Activated CD4-positive, alpha-beta T cell treated with anti-CD3 and anti-CD28 coated beads, Interleukin-2, amount 10 ng/mL, durations not matched to agents 7 days and 5 days (primary cell): ENCODE measurements around the gene ORM1. TPM values are rescaled to one million over a fixed set of nuclear protein-coding genes. Genes with fewer than 3 reads are reported as not detected.

ENCODE experiments used
- CTCF ChIA-PET: fragments of 350-600 bp; sonication (Branson Sonifier 250); formaldehyde crosslinking; loops from one replicate; lab custom pipeline; 2021; ENCODE audit warnings: antibody characterized with exemption; lab: Charles Lee
- POLR2A ChIA-PET: fragments of 350-600 bp; sonication (Branson Sonifier 250); formaldehyde crosslinking; loops from one replicate; lab custom pipeline; 2021; ENCODE audit warnings: antibody characterized with exemption; lab: Charles Lee
- DNase-seq: peaks from one replicate; pipeline ENCODE4 v3.0.0-alpha.2; 2020
- H3K27ac Mint-ChIP-seq: one replicate; pipeline ENCODE4 v1.8.0; 2021; ENCODE audit warnings: mild to moderate bottlenecking, moderate library complexity, mixed read lengths
- H3K27me3 Mint-ChIP-seq: one replicate; pipeline ENCODE4 v1.8.0; 2021; ENCODE audit warnings: mixed read lengths
- H3K36me3 Mint-ChIP-seq: one replicate; pipeline ENCODE4 v1.8.0; 2021; ENCODE audit warnings: low read depth, mixed read lengths
- H3K4me1 Mint-ChIP-seq: one replicate; pipeline ENCODE4 v1.8.0; 2021; ENCODE audit warnings: mixed read lengths
- H3K4me3 Mint-ChIP-seq: one replicate; pipeline ENCODE4 v1.8.0; 2021; ENCODE audit warnings: mild to moderate bottlenecking, moderate library complexity, mixed read lengths
- H3K9me3 Mint-ChIP-seq: one replicate; pipeline ENCODE4 v1.8.0; 2021; ENCODE audit warnings: mixed read lengths
- total RNA-seq, 2 experiments: library from RNA; stranded (reverse); gene quantifications; one replicate each; pipeline ENCODE4 v1.2.3, GENCODE V29; 2021

ORM1 gene
- total RNA-seq, 2 experiments from 2014 or later: not detected

DNA sequence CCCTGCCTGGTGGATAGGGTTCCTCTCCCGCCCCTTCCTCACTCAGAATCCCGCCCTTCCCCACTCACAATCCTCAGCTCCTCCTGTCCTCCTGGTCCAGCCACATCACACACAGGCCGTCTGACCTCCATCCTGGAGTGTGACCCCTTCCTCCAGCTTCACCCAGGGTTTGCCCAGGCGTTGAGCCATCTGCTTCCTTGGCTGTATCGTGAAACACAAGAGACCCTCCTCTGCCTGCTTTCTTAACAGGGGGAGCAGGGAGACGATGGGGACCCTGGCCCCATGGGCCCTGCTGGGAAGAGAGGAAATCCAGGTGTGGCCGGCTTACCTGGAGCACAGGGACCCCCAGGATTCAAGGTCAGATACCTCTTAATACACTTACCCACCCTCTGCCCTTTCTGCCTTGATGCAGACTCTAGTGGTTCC, 32.3 kb upstream of the ORM1 start:
- H3K27ac Mint-ChIP-seq: peak overlapping the region; percentile 57
- H3K27me3 Mint-ChIP-seq: no peaks in the 10 kb centered on the region
- H3K4me1 Mint-ChIP-seq: peaks cover 4% of the 10 kb centered on the region
- ChIA-PET CTCF (interaction anchor here (0.7 to 1.9 kb wide), 18 partner anchors 17 to 338 kb away, joined by 3 to 18 read pairs (median 3); no protein-coding TSS in a partner anchor), POLR2A (no interaction called here)
- peaks cover 11% of the 10 kb centered on the region for H3K9me3 Mint-ChIP-seq
- no peaks in the 10 kb centered on the region for H3K36me3 Mint-ChIP-seq
- no peak for DNase-seq
- no peak overlapping the region for H3K4me3 Mint-ChIP-seq

DNA sequence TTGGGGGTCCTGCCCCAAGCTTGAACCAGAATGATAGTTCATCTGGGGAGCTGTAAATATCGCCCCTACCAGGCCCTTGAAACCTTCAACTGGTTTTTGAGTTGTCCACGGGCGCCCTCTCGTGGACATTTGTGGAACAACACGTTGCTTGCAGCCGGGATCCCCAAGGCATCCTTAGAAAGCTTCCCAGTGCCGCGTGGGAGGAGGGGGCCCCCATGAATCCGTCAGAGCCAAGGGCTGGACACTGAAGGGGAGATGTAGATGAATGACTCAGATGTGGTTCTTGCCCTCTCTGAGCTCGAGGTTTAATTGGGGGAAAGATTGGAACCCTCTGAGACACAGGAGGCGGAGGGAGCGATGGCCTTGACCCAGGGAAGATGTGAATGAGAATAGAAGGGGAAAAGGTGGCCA, 31.8 kb upstream of the ORM1 start:
- peak overlapping the region; percentile 57 for H3K27ac Mint-ChIP-seq
- peak; percentile 71 for DNase-seq
- H3K27me3 Mint-ChIP-seq: no peaks in the 10 kb centered on the region
- ChIA-PET CTCF (interaction anchor here (0.7 to 1.9 kb wide), 17 partner anchors 18 to 337 kb away, joined by 3 to 18 read pairs (median 3); no protein-coding TSS in a partner anchor), POLR2A (no interaction called here)
- H3K9me3 Mint-ChIP-seq: peaks cover 13% of the 10 kb centered on the region
- H3K36me3 Mint-ChIP-seq: no peaks in the 10 kb centered on the region
- no peak overlapping the region for H3K4me3 Mint-ChIP-seq
- peaks cover 4% of the 10 kb centered on the region for H3K4me1 Mint-ChIP-seq

DNA sequence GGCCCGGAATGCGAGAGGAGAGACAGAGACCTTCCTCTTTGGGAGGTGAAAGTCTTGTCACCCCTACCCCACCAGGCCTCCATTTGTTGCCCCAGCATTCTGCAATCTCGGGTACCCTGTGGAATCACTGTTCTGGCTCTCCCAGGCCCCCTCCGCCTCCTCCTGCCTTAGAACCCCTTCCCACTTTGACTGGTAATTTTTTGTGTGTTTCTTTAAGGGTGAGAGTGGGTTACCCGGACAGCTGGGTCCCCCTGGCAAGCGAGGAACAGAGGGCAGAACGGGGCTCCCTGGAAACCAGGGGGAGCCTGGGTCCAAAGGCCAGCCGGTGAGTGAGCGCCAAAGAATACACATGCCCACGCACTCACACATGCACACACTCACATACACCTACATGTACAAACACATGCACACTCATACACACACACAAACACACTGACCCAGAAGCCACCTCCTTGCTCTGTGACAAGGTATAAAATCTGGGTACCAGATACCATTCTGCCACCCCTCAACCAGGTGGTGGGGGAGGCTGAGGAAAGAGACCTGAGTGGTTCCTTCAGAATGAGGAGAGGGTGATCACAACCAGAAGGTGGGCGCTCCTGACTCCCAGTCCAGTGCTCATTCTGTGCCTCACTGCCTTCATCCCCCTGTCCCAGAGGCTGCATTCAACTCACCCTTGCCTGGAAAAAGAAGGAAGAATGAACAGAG, 30.9 kb upstream of the ORM1 start:
- no peak for DNase-seq

DNA sequence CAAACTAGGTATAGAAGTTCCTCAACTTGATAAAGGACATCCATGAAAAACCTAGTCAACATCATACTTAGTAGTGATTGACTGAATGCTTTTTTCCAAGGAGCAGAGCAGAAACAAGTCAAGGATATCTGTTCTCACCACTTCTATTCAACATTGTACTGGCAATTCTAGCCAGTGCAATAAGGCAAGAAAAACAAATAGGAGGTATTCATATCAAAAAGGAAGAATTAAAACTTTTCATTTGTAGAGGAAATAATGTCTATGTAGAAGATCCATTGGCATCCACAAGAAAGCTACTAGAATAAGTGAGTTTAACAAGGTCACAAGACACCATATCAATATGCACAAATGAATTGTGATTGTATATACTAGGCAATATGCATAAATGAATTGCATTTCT, 28.2 kb upstream of the ORM1 start:
- Mint-ChIP-seq H3K36me3 (no peaks in the 10 kb centered on the region), H3K4me1 (peaks cover 4% of the 10 kb centered on the region), H3K27ac (no peak overlapping the region), H3K27me3 (no peaks in the 10 kb centered on the region), H3K4me3 (no peak overlapping the region), H3K9me3 (peaks cover 13% of the 10 kb centered on the region)
- POLR2A ChIA-PET: no interaction called here
- DNase-seq: no peak
- CTCF ChIA-PET: interaction anchor here (0.7 to 1.3 kb wide), 2 partner anchors 97 to 187 kb away, joined by 3 to 5 read pairs; no protein-coding TSS in a partner anchor

More for the DNA sequence above, 30.9 kb upstream of the ORM1 start:
- CTCF ChIA-PET: interaction anchor here (0.7 to 1.7 kb wide), 3 partner anchors 183 to 189 kb away, joined by 3 to 18 read pairs (median 3); no protein-coding TSS in a partner anchor
- POLR2A ChIA-PET: no interaction called here
- Mint-ChIP-seq H3K27ac (no peak overlapping the region), H3K36me3 (no peaks in the 10 kb centered on the region), H3K27me3 (no peaks in the 10 kb centered on the region), H3K4me3 (no peak overlapping the region), H3K4me1 (peaks cover 4% of the 10 kb centered on the region), H3K9me3 (peaks cover 13% of the 10 kb centered on the region)

DNA sequence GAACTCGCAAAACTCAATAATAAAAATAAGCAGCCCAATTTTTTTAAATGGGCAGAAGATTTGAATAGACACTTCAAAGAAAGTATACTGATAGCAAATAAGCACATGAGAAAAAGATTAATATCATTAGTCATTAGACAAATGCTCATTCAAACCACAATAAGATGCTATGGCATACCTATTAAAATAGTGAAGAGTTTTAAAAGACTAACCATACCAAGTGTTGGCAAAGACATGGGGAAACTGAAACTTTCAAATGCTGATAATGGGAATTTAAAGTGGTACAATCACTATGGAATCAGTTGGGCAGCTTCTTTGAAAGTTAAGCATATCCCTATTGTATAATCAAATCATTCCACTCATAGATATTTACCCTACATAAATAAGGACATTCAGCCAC, 26.6 kb upstream of the ORM1 start:
- ChIA-PET CTCF (no interaction called here), POLR2A (no interaction called here)
- DNase-seq: no peak
- no peaks in the 10 kb centered on the region for H3K4me1 Mint-ChIP-seq
- no peaks in the 10 kb centered on the region for H3K27me3 Mint-ChIP-seq
- no peak overlapping the region for H3K27ac Mint-ChIP-seq
- peaks cover 13% of the 10 kb centered on the region for H3K9me3 Mint-ChIP-seq
- H3K36me3 Mint-ChIP-seq: no peaks in the 10 kb centered on the region
- no peak overlapping the region for H3K4me3 Mint-ChIP-seq

DNA sequence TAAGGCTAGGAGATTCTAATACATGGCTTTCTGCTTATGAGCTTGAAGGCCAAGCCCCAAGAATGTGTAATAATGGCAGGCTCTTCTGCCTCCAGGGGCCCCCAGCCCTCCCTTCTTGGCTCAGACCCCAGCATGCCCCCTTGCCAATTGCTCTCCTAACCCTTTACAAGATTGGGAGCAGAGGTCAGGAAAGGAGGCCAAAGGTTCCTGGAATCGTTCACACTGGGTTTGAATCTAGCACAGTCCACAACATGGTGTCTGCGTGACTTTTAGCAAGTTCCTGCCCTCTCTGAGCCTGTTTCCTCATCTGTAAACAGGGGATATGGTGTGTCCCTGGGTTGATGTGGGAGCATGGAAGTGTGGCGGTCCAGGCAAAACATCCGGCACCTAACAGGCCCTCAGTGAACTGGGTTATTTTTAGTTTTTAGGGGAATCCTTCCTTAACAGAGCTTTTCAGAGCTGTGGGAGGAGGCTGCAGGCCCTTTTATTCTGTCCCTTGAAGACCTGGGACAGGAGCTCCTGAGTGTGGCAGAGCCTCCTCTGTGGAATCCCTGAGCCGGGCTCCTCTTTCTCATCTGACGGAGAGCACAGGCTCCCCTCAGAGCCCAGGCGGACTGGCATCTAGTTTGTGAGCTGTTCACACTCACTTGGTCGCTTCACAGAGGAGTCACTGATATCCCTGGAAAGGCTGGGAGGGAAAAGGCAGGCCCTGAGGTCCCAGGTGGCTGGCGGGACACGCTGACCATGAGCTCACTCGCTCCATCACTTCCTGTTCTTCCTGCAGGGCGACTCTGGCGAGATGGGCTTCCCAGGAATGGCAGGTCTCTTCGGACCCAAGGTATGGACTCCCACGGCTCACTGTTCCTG, 23.4 kb upstream of the ORM1 start:
- DNase-seq: no peak
- H3K4me3 Mint-ChIP-seq: no peak overlapping the region

DNA sequence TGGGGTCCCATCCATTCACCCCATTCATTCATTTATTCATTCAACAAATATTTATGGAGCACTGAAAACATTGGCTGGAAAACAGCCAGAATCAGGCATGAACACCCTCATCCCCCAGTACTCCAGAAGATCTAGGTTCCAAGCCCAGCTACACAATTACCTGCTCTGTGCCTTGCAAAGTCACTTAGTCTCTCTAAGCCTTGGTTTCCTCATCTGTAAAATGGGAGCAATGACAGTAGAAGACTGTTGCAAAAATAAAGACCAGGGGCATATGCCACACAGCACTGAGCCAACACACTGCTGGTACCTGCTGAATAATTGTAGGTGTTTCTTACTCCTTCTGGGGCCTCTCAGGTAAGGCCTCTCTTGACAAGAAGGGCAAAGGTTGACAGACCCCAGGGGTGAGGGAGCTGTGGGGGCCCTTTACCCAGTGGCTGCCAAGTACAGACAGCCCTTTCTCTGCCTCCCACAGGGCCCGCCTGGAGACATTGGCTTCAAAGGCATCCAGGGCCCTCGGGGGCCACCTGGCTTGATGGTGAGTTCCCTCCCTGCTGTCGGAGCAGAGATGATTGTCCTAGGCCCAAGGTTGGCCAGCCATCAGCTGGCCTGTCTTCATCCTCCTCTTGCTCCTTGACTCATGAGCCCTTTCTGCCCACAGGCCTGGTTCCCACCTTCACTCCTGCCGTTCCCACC, 22.6 kb upstream of the ORM1 start:
- Mint-ChIP-seq H3K27me3 (no peaks in the 10 kb centered on the region), H3K36me3 (no peaks in the 10 kb centered on the region), H3K27ac (no peak overlapping the region), H3K4me3 (no peak overlapping the region), H3K4me1 (no peaks in the 10 kb centered on the region), H3K9me3 (peaks cover 4% of the 10 kb centered on the region)
- ChIA-PET POLR2A (no interaction called here), CTCF (no interaction called here)
- DNase-seq: no peak

More for the DNA sequence above, 23.4 kb upstream of the ORM1 start:
- Mint-ChIP-seq H3K9me3 (peaks cover 10% of the 10 kb centered on the region), H3K36me3 (no peaks in the 10 kb centered on the region), H3K27ac (no peak overlapping the region), H3K4me1 (no peaks in the 10 kb centered on the region), H3K27me3 (no peaks in the 10 kb centered on the region)
- ChIA-PET CTCF (no interaction called here), POLR2A (no interaction called here)

DNA sequence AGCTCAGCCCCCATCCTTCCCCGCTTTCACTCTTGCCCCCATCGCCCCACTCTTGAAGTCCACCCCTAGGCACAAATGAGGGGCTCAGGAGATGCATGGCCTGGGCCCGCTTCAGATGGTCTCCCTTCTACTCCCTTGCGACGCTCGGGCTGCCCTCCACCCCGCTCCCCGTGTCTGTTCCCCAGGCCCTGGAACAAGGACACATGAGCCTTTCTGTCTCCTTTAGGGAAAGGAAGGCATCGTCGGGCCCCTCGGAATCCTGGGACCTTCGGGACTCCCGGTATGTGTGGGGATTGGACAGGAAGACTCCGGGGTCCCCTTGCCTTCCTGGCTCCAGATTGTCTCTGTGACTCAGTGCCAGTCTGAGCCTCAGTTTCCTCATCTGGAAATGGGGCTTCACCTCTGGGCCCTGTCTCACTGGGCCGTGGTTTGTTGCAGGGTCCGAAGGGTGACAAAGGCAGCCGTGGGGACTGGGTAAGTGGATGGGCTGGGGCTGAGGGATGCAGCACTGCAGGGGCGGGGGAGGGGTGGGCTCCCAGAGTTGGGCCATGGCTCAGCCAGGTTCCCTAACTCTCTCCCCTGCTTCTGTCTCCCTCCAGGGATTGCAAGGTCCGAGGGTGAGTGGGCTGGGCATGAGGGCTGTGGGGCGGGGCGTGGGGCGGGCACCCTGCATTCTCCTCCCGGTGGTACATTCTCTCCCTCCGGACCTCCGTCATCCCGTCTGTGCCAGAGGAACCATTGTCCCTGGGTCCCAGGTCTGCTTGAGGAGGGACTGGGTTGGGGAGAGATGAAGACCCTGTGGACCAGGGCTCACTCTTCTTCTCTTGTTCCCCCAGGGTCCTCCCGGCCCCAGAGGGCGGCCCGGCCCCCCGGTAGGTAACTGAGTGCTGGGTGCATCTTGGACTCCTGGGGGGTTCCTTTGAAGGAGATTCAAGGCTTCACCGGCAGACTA, 21.8 kb upstream of the ORM1 start:
- Mint-ChIP-seq H3K27me3 (no peaks in the 10 kb centered on the region), H3K27ac (no peak overlapping the region), H3K4me3 (no peak overlapping the region), H3K36me3 (no peaks in the 10 kb centered on the region), H3K4me1 (no peaks in the 10 kb centered on the region), H3K9me3 (no peaks in the 10 kb centered on the region)
- POLR2A ChIA-PET: no interaction called here
- CTCF ChIA-PET: no interaction called here
- no peak for DNase-seq

DNA sequence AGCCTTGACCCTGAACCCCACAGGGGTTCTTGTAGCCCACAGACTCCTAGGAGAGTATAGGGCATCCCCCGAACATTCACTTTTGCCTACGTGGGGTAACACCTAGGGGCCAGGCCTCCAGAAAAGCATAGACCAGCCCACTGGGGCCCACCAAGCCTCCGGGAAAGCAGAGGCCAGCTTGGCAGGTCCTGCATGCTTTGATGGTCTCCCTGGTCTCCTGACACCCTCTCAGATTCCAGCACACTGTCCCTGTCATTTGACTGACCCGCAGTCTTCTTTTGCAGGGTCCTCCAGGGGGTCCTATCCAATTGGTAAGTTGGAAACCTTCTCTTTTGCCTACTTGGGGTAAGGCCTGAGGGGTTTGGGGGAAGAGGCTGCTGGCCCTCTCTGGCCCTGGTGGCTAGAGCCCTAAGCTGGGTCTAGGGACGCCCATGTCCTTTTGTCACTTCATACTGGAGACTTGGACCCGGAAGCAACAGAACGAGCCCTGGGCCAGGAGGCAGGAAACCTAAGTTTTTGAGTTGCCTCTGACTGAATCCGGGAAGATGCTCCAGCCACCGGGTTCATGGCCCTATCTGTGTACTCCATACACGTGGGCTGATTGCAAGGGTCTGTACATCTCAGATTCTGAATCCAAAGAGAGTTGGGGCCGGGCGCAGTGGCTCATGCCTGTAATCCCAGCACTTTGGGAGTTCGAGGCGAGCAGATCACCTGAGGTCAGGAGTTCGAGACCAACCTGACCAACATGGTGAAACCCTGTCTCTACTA, 20.9 kb upstream of the ORM1 start:
- no peak for DNase-seq
- Mint-ChIP-seq H3K36me3 (no peaks in the 10 kb centered on the region), H3K4me3 (no peak overlapping the region), H3K4me1 (no peaks in the 10 kb centered on the region), H3K9me3 (no peaks in the 10 kb centered on the region), H3K27me3 (no peaks in the 10 kb centered on the region), H3K27ac (no peak overlapping the region)
- CTCF ChIA-PET: no interaction called here
- POLR2A ChIA-PET: no interaction called here

DNA sequence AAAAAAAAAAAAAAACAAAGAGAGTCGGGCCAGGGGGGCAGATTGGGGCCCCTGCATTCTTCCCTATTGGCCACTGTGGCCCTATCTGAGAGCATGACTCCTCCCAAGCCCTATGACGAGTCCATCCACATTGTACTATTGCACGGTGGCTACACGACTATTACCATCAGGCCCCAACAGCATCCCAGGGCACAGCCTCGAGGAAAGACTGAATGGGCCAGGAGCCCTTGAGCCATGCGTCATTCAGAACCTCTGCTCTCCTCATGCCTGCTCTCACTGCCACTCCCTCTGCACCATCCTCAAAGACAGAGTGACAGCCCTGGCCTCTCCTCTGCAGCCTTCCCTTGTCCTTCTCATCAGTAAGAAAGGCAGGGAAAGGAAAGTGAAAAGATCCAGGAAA, 20.2 kb upstream of the ORM1 start:
- no peaks in the 10 kb centered on the region for H3K27me3 Mint-ChIP-seq
- H3K4me3 Mint-ChIP-seq: no peak overlapping the region
- H3K27ac Mint-ChIP-seq: no peak overlapping the region
- ChIA-PET POLR2A (no interaction called here), CTCF (no interaction called here)
- H3K9me3 Mint-ChIP-seq: no peaks in the 10 kb centered on the region
- no peaks in the 10 kb centered on the region for H3K36me3 Mint-ChIP-seq
- DNase-seq: no peak
- H3K4me1 Mint-ChIP-seq: no peaks in the 10 kb centered on the region

DNA sequence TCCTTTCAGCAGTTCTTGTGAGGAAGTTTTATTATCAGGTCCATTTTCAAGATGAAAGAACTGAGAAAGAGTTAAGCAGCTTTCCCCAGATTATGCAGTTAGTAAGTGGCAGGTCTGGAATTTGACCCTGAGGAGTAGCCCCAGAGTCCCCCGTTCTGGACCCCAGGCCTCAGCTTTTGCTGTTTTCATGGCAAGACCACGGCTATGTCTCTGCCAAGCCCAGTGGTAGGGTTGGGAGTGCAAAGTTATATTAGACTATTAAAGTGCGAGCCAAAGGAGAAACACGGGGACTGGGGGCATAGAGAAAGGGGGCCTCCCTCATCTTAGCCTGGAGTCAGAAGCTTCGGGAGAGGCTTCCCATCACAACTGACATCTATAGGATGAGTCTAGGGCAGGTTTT, 19.3 kb upstream of the ORM1 start:
- DNase-seq: no peak

More for the DNA sequence above, 19.3 kb upstream of the ORM1 start:
- Mint-ChIP-seq H3K36me3 (no peaks in the 10 kb centered on the region), H3K27ac (no peak overlapping the region), H3K9me3 (no peaks in the 10 kb centered on the region), H3K4me1 (no peaks in the 10 kb centered on the region), H3K27me3 (no peaks in the 10 kb centered on the region), H3K4me3 (no peak overlapping the region)
- ChIA-PET CTCF (no interaction called here), POLR2A (no interaction called here)
